GM12872 (cell line): ENCODE measurements around the gene TNS1.

Source experiments
- CTCF ChIP-seq: IDR thresholded peaks from 3 replicates; pipeline ENCODE4 v1.5.1; 2011; ENCODE audit warnings: low read depth, mild to moderate bottlenecking, low read length, moderate library complexity; ENCODE audit not compliant: insufficient read depth

The TNS1 gene

GRCh38 chr2:217966423-217967070, 36.2 kb downstream of the TNS1 start:
- TF ChIP-seq CTCF, result no peak

GRCh38 chr2:217964275-217965161, 38.3 kb downstream of the TNS1 start:
- no peak for TF ChIP-seq CTCF

- TF ChIP-seq CTCF, result no peak
Observed at GRCh38 chr2:217960351-217960750, 42.4 kb downstream of the TNS1 start.

- no peak for TF ChIP-seq CTCF
Observed at GRCh38 chr2:217959723-217960122, 43.1 kb downstream of the TNS1 start.

- TF ChIP-seq CTCF, result no peak
Observed at GRCh38 chr2:217958884-217959225, 43.9 kb downstream of the TNS1 start.

- TF ChIP-seq CTCF, result no peak
Observed at GRCh38 chr2:217958206-217958883, 44.5 kb downstream of the TNS1 start.
